HCT116 (cell line): ENCODE measurements around the gene KIF26B.

ENCODE experiments used
- CEBPB ChIP-seq: IDR thresholded peaks from 2 replicates; pipeline ENCODE4 v1.6.1; 2012; ENCODE audit warnings: low read depth
- POLR2A ChIP-seq: IDR thresholded peaks from 2 replicates; pipeline ENCODE4 v1.7.0; 2011; ENCODE audit warnings: borderline replicate concordance; ENCODE audit not compliant: insufficient read depth, insufficient read length; ENCODE audit errors: extremely low read depth

- TF ChIP-seq POLR2A (no peak), CEBPB (no peak)
Observed at GRCh38 chr1:245133995-245134715, 20.6 kb upstream of the KIF26B start.
